Measurements from ENCODE around the gene IKZF2. TPM values are rescaled to one million over a fixed set of nuclear protein-coding genes. Genes with fewer than 3 reads are reported as not detected.

Gene IKZF2
- polyA plus RNA-seq, 2 of the 4 experiments (the other 2 are of a cell fraction): 0.17 to 0.44 TPM

DNA sequence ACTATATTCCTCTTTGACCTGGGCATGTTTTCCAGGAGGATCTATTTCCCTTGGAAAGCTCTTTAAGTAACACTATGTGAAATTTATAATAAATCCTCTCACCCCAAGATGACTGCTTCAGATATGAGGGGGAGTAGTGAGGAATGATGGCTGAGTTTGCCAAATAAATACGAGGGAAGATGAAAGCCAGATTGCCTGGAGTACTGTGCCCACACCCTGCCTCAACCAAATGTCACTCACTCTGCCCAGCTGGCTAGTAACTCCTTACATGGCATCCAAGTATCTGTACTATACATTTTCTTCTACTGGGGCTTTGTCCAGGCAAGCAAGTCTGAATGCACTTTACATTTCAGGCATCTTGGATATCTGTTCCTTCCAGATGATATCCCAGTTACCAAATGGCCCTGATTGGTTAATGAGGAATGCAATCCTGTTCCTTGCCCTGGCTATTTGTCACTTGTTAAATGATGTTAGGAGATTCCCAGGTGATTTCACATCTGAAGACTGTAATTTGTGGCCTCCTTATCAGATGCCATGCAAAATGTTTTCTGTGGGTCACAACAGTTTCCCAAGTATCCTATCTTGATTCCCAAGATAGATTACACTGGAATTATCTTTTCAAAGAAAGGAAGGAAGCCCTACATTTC, 191.8 kb downstream of the IKZF2 start:
- H3K27ac ChIP-seq: no peak overlapping the region
- FAIRE-seq: no peak
- DNase-seq (ENCODE audit: low read depth in 1 of 2, low spot score in 1 of 2): no peak
- ChIA-PET CTCF (no interaction called here), POLR2A (no interaction called here)
- no peaks in the 10 kb centered on the region for H3K9me3 ChIP-seq
- TF ChIP-seq ZFP36 (IDR thresholded peaks at IDR 0.05; ENCODE audit: borderline replicate concordance, partially characterized antibody) (no peak), HOXB5 (CRISPR knock-in tag; IDR thresholded peaks at IDR 0.05) (no peak), CBX2 (IDR thresholded peaks at IDR 0.05; ENCODE audit: borderline replicate concordance, low read depth) (no peak), BHLHE40 (IDR thresholded peaks at IDR 0.05; ENCODE audit: low read depth, low read length) (no peak), KDM1A (IDR thresholded peaks at IDR 0.05; ENCODE audit: low read depth) (no peak), RFX5 (IDR thresholded peaks at IDR 0.05) (no peak), CHD2 (IDR thresholded peaks at IDR 0.05; ENCODE audit: low read length, partially characterized antibody) (no peak), ZSCAN20 (CRISPR knock-in tag; IDR thresholded peaks at IDR 0.05) (no peak), ZNF302 (CRISPR knock-in tag; IDR thresholded peaks at IDR 0.05) (no peak), FOXS1 (CRISPR knock-in tag; IDR thresholded peaks at IDR 0.05) (no peak), MAZ (IDR thresholded peaks at IDR 0.05; ENCODE audit: borderline replicate concordance, low read depth, low read length) (no peak), SMC3 (IDR thresholded peaks at IDR 0.05) (no peak)
- TF ChIP-seq, protein P1, sequence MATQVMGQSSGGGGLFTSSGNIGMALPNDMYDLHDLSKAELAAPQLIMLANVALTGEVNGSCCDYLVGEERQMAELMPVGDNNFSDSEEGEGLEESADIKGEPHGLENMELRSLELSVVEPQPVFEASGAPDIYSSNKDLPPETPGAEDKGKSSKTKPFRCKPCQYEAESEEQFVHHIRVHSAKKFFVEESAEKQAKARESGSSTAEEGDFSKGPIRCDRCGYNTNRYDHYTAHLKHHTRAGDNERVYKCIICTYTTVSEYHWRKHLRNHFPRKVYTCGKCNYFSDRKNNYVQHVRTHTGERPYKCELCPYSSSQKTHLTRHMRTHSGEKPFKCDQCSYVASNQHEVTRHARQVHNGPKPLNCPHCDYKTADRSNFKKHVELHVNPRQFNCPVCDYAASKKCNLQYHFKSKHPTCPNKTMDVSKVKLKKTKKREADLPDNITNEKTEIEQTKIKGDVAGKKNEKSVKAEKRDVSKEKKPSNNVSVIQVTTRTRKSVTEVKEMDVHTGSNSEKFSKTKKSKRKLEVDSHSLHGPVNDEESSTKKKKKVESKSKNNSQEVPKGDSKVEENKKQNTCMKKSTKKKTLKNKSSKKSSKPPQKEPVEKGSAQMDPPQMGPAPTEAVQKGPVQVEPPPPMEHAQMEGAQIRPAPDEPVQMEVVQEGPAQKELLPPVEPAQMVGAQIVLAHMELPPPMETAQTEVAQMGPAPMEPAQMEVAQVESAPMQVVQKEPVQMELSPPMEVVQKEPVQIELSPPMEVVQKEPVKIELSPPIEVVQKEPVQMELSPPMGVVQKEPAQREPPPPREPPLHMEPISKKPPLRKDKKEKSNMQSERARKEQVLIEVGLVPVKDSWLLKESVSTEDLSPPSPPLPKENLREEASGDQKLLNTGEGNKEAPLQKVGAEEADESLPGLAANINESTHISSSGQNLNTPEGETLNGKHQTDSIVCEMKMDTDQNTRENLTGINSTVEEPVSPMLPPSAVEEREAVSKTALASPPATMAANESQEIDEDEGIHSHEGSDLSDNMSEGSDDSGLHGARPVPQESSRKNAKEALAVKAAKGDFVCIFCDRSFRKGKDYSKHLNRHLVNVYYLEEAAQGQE (IDR thresholded peaks at IDR 0.05): no peak
- TF ChIP-seq, protein P2, sequence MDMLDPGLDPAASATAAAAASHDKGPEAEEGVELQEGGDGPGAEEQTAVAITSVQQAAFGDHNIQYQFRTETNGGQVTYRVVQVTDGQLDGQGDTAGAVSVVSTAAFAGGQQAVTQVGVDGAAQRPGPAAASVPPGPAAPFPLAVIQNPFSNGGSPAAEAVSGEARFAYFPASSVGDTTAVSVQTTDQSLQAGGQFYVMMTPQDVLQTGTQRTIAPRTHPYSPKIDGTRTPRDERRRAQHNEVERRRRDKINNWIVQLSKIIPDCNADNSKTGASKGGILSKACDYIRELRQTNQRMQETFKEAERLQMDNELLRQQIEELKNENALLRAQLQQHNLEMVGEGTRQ (IDR thresholded peaks at IDR 0.05): no peak
- no peak overlapping the region for H3K4me2 ChIP-seq
- WGBS (ENCODE audit: missing lambda C conversion rate): 10% methylated on average over 1 of the region's 1 CpG
- no peak for ATAC-seq
- H3K4me3 ChIP-seq: no peak overlapping the region
- no peaks in the 10 kb centered on the region for H3K4me1 ChIP-seq

GRCh38 chr2:212958757-212959295, 192.6 kb downstream of the IKZF2 start:
- FAIRE-seq (no peak), DNase-seq (ENCODE audit: low read depth in 1 of 2, low spot score in 1 of 2) (no peak), ATAC-seq (no peak)
- Histone ChIP-seq H3K4me2 (no peak overlapping the region), H3K27ac (no peak overlapping the region), H3K4me1 (no peaks in the 10 kb centered on the region), H3K4me3 (no peak overlapping the region), H3K9me3 (no peaks in the 10 kb centered on the region)
- TF ChIP-seq ESRRA (IDR thresholded peaks at IDR 0.05; ENCODE audit: borderline replicate concordance, low read length): no peak
- TF ChIP-seq ZNF302 (CRISPR knock-in tag; IDR thresholded peaks at IDR 0.05): no peak
- no peak for TF ChIP-seq JUNB (IDR thresholded peaks at IDR 0.05)
- no peak for TF ChIP-seq FOSL2 (IDR thresholded peaks at IDR 0.05)
- no peak for TF ChIP-seq FOSL2 (CRISPR knock-in tag; IDR thresholded peaks at IDR 0.05)
- TF ChIP-seq ZC3H11A (IDR thresholded peaks at IDR 0.05): no peak
- no peak for TF ChIP-seq RARB (CRISPR knock-in tag; IDR thresholded peaks at IDR 0.05)
- no peak for TF ChIP-seq BHLHE40 (IDR thresholded peaks at IDR 0.05; ENCODE audit: low read depth, low read length)
- no peak for TF ChIP-seq SMC3 (IDR thresholded peaks at IDR 0.05)
- no peak for TF ChIP-seq MYC (IDR thresholded peaks at IDR 0.05; ENCODE audit: borderline replicate concordance, low read length)
- no peak for TF ChIP-seq HDAC2 (IDR thresholded peaks at IDR 0.05)
- TF ChIP-seq CBX2 (IDR thresholded peaks at IDR 0.05; ENCODE audit: borderline replicate concordance, low read depth): no peak
- TF ChIP-seq EHMT2 (IDR thresholded peaks at IDR 0.05; ENCODE audit: low read depth): no peak
- no peak for TF ChIP-seq RAD21 (conservative IDR thresholded peaks at IDR 0.05 in 1 of 2, IDR thresholded peaks at IDR 0.05 in 1 of 2)
- 50% methylated on average over 7 of the region's 7 CpGs for WGBS (ENCODE audit: missing lambda C conversion rate)
- ChIA-PET POLR2A (no interaction called here), CTCF (no interaction called here)
